Activated CD8-positive, alpha-beta memory T cell treated with anti-CD3 and anti-CD28 coated beads for 24 hours (primary cell): ENCODE data around the gene KLHL36.

Source experiments
- DNase-seq: peaks from one replicate; pipeline ENCODE4 v3.0.0-alpha.2; 2020

The KLHL36 gene

DNA sequence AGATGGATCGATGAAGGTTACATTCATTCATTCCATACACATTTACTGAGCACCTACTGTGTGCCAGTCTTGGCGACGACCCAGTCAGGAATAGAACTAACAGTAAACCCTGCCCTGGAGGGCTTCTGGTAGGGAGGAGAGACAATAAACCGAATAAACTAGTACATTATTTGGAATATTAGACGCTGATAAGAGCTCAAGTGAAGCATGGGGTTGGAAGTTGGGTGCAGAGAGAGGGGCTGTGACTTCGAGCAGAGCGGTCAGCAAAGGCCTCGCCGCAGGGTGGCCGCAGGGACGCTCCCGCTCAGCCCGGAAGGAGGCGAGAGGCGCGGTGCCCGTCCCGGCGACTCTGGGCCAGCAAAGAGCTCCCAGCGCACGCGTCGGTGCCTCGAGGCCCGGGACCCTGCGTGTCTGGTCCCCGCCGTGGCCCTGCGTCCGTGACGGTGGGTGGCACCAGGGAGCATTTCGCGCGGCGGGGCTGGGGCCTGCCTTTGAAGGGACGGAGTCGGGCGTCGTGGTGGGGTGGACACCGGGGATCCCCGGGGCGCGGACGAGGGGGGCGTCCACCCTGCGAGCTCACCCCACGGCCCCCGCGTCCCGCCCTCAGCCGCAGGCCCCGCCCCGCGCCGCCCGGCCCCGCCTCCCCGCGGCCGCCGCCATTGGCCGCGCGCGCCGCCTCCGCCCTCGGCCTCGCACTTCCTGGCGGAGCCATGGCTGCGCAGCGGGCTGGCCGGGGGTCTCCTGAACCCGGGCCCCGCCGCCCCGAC, at the start of gene KLHL36:
TSS of gene KLHL36 (plus strand) at position 684 of the 767 bp plus-strand sequence. CDS start 2,357 bp downstream, outside the sequence.
- DNase-seq: peak; percentile 89

DNA sequence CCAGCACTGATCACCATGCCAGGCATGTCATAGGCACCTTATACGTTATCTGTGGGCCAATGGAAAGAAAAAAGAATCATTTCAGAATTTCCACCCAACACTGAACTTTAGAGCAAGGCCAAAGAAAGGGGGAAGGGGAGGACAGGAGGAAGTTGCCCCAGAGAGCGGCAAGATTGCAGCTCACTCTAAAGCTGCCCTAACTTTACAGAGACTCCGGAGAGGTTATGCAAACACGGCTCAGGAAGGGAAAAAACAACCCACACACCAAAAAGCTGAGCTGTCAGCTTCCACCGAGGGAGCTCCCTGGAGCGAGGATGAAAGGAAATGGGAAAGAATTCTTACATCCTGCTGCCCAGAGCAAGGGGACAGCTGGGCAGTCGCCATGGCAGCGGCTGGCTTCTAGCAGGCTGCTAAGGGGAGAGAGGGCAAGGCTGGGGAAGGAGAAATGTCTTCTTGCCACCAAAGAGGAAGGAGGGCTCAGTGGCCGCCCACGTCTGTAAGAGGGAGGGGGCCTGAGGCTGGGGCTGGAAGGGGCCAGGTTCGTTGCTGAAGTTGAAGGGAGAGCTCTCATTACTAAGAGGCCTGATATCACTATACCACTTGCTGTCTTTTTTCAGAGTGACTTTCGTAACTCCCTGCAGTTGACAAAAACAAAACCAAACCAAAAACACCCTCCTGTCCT, 48.6 kb upstream of the KLHL36 start:
- peak; percentile 85 for DNase-seq

DNA sequence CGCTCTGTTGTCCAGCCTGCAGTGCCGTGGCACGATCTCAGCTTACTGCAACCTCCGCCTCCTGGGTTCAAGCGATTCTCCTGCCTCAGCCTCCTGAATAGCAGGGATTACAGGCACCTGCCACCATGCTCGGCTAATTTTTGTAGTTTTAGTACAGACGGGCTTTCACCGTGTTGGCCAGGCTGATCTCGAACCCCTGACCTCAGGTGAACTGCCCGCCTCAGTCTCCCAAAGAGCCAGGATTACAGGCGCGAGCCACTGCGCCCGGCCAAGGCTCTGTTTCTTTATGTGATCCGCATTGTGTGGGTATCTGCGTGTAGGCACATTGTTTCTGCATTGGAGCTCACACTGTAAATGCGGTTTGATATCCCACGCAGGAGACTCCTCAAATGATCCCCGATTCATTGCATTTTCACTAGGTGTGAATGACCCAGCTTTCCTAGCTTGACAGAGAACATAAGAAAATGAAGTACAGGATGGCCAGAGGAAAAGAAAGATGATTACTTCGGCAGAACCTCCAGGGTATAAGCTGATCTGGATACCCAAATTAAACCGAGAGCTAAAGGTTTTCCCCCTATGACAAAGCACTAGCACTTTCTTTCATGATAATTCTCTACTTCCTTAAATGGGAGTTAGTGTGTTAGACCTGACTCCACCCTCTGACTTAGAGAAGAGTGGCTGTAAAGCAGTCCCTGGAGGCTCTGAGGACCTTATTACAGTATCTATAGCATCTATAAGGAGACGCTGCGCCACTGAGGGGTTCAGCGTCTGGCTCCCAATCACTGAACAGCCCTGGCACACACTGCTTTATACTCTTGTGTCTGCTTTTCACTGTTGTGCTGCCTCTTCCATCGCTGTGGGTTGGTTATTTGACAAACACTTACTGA, 47.7 kb upstream of the KLHL36 start:
- DNase-seq: no peak

DNA sequence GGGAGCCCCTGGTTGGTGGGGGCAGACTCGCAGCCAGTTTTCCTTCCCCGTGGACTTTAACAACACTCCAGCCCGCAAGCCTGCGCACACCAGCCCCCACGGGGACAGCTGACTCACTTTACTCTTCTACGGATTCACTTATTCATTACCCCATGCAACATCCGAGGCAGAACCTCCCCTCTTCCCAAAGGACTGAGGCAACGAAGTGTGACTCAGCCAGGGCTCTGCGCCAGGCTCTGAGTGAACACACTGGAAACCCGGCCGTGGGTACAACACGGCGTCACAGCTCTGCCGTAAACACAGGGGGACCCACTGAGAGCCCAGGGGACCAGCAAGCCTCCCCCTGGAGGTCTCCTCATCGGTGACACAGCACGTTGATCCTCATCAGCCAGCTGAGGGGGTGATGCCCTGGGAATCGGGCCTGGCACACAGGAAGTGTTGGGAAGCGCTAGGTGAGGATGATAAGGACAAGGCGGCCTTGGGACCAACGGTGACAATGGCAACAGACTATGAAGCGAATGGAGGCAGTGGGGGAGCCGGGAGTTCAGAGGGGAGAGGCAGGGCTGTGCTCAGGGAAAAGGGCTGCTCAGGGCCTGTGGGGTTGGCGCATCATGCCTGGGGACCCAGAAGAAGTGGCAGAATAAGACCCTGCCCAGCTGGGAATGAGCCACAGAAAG, 45.0 kb upstream of the KLHL36 start:
- DNase-seq: no peak

DNA sequence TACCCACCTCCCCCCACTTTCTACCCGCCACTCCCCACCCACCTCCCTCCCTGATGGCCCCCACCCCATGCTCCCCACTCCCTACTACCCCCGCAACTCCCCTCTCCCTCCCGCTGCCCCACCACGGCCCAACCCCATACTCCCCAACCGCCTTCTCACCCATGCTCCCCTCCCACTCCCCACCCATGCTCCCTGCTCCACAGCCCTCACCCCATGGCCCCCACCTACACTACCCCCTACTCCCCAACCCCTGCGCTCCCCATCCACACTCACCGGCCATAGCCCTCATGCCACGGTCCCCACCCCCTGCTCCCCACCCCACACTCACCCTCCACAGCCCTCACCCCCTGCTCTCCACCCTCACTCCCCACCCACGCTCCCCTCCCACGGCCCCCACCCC, 44.4 kb upstream of the KLHL36 start:
- no peak for DNase-seq

DNA sequence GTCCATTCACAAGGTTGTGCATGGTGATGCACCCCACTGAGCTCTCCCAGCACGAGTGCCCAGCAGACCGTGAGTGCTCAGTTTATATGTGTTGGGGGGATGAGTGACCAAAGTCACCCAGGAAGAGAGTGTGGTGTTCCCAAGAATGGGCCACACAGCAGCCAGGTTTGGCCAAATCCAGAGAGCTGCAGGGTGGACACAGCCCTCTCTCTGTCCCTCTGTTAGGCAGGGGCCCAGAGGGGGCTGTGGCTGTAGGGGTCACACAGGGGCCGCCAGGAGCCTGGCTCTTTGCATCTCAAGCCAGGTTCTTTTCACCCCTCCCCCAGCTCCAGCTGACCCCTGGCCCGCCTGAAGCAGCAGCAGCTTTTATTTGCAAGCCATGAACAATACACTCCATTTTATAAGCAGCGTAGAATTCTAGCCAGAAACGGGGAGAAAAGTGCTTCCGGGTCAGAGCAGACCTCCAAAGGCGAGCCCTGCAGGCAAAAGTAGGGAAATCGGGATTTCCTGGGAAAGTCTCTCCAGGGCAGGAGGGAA, 43.8 kb upstream of the KLHL36 start:
- no peak for DNase-seq

DNA sequence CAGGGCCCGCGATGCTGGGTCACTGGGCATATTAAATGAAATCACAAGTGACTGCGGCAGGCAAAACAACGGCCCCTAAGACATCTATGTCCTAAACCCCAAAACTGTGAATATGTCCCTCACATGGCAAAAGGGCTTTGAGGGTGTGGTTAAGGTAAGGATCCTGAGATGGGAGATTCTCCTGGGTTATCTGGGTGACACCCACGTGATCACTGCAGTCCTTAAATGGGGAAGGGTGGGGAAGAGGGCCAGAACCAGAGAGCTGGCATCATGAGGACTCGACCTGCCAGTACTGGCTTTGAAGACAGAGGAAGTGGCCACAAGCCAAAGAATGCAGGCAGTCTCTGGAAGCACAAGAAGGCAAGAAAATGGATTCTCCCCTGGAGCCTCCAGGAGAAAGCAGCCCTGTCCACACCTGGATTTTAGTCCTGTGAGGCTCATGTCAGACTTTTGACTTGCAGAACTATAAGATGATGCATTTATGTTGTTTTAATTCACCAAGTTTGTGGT, 42.9 kb upstream of the KLHL36 start:
- DNase-seq: no peak

DNA sequence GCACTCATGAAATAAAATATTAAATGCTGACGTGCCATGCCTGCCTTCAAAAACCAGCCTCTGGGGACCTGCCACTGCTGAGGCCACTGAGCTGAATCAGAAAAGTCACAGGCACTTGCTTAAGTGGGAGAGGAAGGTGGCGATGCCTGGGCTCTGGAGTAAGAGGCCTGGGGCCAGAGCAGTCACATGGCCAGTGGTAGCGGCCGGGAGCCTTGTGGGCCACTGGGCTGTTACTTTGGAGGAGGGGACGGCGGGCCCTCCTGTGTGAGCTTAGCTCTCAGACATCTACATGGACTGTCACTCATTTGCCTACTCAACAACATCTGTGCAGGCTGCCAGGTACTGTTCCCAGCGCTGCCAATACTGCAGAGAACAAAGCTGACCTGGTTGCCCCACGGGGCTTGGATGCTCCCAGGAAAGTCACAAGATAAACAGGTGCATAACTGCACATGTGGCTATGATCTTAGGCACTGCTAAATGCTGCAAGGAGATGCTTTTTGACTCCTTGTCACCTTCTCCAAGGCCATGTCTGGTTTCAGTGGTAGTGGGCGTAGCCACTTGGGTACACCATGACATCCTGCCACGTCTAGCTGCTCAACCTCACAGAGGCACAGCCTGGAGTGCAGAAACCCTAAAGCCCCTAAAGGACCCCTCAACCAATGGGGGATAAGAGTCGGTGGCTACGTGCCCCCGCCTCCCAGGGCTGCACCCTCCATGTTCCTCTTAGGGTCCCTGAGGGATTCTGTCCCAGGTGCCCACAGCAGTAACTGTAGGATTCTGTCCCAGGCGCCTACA, 42.0 kb upstream of the KLHL36 start:
- no peak for DNase-seq

DNA sequence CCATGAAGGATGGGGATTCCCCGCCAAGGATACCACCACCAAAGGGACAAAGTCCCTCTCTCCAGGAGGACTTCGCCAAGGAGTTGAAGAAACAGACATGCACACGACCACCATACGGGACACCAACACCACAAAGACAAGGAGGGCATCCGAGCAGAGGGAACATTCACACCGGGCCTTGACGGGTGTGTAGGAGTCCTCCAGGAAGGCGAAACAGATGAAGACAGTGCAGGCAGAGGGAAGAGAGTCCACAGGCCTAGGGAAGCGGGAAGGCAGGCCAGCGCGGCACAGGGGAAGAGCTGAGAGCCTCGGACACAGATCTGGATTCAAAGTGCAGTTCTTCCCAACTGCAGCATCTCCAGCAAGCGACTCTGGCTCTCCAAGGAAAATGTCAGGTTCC, 41.2 kb upstream of the KLHL36 start:
- no peak for DNase-seq

DNA sequence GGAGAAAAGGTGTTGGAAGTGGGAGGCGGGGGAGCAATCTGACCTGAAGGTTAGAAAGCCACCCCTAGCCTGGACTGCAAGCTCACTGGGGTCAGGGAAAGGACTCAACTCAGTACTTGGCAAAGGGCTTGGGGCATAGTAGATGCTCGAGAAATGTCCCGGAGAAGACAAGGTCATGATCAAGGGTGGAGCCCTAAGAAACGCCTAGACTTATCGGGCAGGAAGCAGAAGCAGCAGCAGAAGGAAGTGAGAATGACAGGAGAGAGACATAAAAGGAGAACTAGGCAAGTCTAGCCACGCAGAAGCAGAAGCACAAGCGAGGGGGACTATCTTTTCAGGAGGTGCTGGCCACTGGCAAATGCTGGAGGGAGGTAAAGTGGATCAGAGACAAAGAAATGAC, 40.6 kb upstream of the KLHL36 start:
- DNase-seq: no peak

DNA sequence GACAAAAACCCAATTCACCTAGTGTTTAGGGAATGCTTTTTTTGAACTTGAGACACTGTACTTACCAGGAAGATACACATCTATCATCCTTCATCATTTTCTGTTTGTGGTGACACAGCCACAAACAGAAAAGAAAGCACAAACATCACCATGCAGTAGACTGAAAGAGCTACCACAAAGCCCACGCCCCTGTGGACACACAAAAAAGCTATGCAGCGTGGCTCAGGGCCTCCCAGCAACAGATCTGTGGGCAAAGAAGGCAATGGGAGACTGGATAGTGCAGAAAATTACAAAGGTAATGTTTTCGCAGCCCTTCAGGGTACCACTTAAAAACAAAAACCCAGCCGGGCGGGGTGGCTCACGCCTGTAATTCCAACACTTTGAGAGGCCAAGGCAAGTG, 40.0 kb upstream of the KLHL36 start:
- DNase-seq: no peak

DNA sequence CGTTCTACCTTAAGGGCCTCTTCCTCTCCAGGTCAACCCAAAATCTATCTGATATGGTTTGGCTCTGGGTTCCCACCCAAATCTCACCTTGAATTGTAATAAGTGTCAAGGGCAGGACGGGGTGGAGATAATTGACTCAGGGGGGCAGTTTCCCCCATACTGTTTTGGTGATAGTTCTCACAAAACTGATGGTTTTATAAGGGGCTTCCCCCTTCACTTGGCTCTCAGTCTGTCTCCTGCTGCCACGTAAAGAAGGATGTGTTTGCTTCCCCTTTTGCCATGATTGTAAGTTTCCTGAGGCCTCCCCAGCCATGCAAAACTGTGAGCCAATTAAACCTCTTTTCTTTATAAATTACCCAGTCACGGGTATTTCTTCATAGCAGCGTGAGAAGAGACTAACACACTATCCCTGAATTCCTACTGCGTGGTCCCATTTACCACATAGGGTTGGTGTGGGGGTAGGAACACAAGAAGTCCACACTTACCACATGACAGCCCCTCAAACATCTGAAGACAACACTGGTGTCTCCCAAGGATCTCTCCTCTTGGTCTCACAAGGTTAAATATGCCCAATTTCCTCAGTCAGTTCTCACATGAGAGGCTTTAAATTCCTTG, 38.6 kb upstream of the KLHL36 start:
- DNase-seq: no peak

DNA sequence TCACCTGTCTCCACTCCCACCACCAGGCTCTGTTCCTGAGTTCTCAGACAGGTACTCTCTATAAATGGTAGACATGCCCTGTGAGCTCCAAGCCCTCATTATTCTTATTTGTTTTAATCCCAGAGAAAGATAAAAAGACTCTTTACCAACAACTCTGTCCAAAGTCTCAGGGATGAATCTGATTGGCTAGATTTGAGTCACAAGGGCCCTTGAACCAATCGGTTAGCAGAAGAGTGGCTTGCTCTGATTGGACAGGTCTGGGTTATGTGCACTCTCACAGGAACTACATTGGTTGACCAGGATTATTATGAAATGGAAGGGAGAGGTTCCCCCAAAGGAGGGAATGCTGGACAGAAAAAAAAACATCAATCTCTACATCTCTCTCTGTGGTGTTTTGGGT, 37.9 kb upstream of the KLHL36 start:
- DNase-seq: no peak

DNA sequence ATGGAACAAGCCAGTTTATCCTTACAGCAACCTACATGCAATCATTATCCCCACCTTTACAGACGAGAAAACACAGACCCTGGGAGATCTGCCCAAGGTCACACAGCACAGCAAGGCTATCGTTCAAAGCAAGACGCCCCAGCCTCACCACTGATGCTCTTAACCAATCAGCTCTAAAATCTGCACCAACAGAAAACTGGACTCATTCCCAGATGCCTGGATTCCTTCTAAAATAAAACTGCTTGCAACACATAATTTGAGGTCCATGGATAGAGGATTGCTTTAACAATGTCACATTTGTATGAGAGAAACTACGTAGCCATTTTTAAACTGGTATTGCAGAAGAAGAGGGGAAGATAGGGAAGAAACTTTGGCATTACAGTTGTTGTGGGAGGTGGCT, 37.3 kb upstream of the KLHL36 start:
- no peak for DNase-seq

DNA sequence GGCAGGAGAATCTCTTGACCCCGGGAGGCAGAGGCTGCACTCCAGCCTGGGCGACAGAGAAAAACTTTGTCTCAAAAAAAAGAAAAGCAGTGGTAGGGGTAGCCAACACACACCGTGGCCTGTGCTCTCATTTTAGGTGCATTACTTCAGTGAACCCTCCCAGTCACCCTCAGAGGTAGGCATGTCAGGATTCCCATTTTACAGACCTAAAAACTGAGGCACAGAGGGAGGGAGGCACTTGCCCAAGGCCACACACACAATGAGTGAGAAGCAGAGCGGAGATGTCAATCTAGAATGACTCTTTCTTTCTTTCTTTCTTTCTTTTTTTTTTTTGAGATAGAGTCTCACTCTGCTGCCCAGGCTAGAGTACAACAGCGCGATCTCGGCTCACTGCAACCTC, 35.6 kb upstream of the KLHL36 start:
- no peak for DNase-seq

DNA sequence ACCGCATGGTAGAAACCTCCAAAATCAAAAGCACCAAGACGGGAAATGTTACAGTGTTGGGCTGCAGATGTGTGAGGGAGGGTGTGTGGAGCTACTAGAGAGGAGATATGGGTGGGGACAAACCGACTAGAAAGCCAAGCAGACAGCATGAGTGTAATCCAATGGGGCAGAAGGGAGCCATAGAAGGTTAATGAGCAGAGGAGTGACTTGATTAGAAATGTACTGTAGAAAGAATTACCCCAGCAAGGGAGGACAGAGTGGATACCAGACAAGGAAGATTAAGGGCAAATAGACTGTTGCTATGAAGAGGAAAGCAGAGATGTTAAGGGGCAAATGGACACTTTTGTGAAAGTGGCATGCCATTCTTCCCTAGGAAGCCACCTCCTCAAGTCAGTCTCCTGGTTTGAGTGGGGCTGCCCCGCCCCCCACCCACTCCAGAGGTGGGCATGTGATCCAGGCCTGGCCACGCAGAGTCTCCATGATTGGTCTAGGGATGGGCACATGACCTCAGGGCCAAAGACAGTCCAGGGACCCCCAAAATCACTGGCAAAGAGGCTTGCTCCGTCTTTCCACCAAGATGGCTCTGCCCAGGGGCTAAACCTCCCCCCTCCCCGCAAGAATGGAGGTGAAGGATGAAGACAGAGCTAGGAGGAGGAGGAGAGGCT, 34.8 kb upstream of the KLHL36 start:
- DNase-seq: no peak

DNA sequence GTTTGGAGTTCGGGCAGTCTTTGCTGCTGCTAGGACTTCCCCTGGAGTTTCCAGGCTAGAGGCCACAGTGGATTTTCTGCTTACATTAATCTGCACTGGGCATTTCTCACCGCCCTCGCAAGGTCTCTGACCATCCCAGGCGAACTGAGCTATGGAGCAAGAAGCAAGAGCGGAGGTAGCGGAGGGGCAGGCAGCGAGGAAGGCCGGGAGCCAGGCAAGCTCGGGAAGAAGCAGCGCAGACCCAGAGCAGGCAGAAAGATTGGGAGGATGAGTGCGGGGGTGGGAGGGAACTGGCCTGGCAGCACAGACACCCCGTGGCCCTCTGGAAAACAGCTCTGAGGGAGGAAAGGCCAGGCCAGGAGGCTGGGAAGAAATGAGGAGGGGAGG, 34.2 kb upstream of the KLHL36 start:
- no peak for DNase-seq

DNA sequence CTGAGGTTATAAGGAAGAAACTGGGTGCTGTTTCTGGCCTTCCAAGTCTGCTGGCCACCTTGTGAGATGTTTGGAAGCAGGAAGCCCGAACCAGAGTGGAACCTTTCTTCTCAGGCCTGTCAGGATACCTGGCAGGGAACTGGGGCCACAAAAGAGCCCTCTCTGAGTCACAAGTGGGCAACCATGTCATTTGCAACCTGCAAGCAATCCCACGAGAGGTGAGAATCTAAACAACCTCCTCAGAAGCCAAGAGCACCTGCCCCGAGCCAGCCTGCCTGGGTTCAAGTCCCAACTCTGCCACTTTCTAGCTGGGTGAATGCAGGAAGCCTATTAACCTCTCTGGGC, 33.7 kb upstream of the KLHL36 start:
- DNase-seq: no peak

DNA sequence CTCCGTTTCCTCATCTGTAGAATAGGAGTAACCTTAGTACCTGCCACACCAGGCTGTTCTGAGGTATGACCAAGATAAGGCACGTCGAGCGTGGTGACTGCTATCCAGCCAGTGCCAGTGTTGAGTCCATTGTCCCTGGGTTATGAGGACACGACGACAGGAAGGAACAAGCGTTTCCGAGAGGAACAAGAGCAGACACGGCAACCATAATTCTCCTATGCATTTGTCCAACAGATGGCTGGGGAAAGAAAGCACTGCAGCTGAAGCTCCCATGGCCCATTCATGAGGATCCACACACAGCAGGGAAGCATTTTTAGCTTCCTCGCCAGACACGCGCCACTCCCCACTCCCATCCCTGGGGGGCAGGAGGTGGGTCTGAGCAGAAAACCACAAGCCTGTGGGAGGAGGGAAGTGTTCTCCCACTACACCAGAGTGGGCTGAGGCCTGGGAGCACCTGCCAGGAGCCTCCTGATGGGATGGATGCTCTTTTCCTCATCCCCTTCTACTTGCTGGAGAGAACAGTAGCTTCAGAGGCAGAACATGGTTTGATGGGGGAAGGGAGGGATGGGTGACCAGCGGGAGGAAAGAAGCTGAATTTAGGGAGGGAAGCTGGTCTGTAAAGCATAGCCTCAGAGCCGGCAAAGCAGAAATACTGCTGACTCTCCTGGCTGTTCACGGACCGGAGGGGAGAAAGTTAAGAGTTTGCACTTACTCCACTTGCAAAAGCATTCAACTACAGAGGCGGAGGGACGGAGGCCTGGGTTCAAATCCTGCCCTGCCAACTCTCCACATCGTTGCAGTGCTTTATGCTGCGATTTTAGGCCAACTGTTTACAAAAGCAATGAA, 33.1 kb upstream of the KLHL36 start:
- DNase-seq: no peak

DNA sequence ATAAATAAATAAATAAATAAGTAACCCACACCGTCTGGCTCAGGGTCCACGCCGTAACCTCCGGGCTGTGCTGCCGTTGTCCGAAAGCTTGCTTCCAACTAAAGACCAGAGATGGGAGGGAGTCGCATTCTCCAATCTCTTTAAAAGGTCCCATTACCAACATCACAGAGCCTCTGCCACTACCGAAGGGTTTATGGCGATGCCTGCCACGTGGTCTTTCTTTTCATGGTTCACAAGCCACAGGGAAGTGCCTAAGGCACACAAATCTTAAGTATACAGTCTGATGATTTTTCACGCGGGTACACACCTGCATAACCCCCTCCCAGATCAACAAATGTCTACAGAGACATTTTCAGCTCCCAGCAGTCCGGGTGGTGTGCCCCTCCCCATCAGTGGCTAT, 31.8 kb upstream of the KLHL36 start:
- peak; percentile 70 for DNase-seq
